Measurements from ENCODE around the gene FKBP9.

FKBP9 gene

GRCh38 chr7:33038639-33039038 lies 81.4 kb downstream of the FKBP9 start:
- H3K4me2 ChIP-seq (ENCODE audit: low read length): peak overlapping the region; percentile 93
- H3K4me3 ChIP-seq (ENCODE audit: low read length): no peak overlapping the region
- peaks cover 29% of the 10 kb centered on the region for H3K4me1 ChIP-seq (ENCODE audit: control insufficient read depth, insufficient read depth, low read length)
- H3K27me3 ChIP-seq (ENCODE audit: control insufficient read depth, insufficient read depth, low read length): no peaks in the 10 kb centered on the region
- no peaks in the 10 kb centered on the region for H3K9me3 ChIP-seq (replicated peaks; ENCODE audit: low read length)
- H3K9ac ChIP-seq (ENCODE audit: low read depth, low read length): peak overlapping the region; percentile 70
- no peaks in the 10 kb centered on the region for H3K36me3 ChIP-seq (ENCODE audit: insufficient read depth, low read length)

DNA sequence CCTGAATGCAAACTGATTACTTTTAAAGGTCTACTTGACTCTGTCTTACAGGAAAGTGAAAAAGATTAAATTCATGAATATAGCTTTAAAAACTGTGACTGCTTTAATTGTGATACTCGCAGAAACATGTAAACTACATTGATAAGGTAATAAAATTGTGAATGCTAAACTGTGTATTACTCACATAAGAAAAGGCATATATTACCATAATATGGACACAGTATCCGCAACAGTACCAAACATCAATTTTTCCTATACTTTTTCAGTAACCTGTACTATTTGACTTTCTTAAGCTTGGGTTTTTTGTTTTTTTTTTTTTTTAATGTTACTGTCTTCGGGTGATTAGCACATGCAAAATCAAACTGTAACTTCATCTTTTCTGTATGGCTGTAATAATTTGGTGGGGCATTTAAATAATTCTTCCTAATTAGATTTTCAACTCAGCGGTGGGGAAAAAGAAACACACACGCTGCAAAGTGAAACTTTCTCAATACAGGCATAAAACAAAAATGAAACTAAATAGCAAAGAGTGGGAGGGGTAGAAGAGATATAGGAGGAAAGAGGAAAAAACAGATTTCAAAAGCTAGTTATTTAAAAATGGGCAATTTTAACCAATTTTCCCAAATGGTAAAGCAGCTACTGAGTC lies 82.1 kb downstream of the FKBP9 start:
- H3K4me1 ChIP-seq (ENCODE audit: control insufficient read depth, insufficient read depth, low read length): peaks cover 25% of the 10 kb centered on the region
- H3K36me3 ChIP-seq (ENCODE audit: insufficient read depth, low read length): no peaks in the 10 kb centered on the region
- no peaks in the 10 kb centered on the region for H3K9me3 ChIP-seq (replicated peaks; ENCODE audit: low read length)
- H3K4me3 ChIP-seq (ENCODE audit: low read length): peak overlapping the region; percentile 67
- H3K4me2 ChIP-seq (ENCODE audit: low read length): peak overlapping the region; percentile 93
- H3K27me3 ChIP-seq (ENCODE audit: control insufficient read depth, insufficient read depth, low read length): no peaks in the 10 kb centered on the region
- H3K9ac ChIP-seq (ENCODE audit: low read depth, low read length): peak overlapping the region; percentile 70

DNA sequence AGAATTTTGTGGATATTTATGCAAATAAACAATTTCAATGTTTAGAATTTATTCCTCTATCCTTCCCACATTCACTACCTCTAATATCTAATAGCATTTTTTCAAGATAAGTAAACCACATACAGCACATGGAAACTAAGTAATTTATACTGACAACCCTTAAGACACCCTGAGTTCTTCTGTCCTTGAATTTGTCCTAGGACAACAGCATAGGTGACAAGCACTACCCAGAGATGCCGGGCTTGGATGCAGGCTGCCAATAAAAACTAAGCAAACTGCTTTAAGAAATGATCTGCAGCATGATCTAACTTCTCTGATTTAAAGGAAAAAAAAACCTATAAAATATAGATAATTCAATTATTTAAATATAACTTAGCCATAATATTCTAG lies 82.7 kb downstream of the FKBP9 start:
- Histone ChIP-seq H3K27me3 (ENCODE audit: control insufficient read depth, insufficient read depth, low read length) (no peaks in the 10 kb centered on the region), H3K36me3 (ENCODE audit: insufficient read depth, low read length) (no peaks in the 10 kb centered on the region), H3K4me2 (ENCODE audit: low read length) (peak overlapping the region; percentile 93), H3K4me3 (ENCODE audit: low read length) (peak overlapping the region; percentile 67), H3K9ac (ENCODE audit: low read depth, low read length) (peak overlapping the region; percentile 70), H3K9me3 (replicated peaks; ENCODE audit: low read length) (no peaks in the 10 kb centered on the region), H3K4me1 (ENCODE audit: control insufficient read depth, insufficient read depth, low read length) (peaks cover 20% of the 10 kb centered on the region)

DNA sequence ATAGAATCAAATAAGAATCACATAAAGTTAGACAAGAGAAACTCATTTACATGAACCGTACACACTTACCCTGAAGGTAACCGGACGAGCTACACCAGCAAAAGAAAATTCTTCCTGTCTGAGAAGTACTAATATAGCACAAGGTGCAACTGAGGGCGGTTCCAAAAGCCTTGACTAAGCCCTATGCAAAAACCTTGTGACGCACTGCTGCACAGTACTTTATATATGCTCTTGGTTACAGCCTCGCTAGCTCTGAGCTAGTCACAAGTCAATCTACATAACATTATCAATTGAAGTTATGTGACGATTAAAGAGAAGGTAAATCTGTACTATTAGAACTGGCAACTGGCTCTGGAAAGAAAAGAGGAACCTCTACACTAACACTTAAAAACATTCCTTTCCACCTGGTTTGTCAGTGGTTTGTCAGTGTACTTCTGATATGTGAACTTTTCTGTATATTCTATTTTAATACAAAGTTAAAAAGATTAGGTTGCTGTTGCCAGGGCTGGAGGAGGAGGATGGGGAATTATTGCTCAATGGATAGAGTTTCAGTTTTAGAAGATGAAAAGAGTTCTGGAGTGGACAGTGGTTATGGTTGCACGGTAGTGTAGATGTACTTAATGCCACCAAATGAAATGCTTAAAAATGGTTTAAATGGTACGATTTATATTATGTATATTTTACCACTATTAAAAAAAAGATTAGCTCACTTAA lies 83.7 kb downstream of the FKBP9 start:
- peaks cover 18% of the 10 kb centered on the region for H3K4me1 ChIP-seq (ENCODE audit: control insufficient read depth, insufficient read depth, low read length)
- H3K4me3 ChIP-seq (ENCODE audit: low read length): no peak overlapping the region
- H3K4me2 ChIP-seq (ENCODE audit: low read length): peak overlapping the region; percentile 3
- H3K36me3 ChIP-seq (ENCODE audit: insufficient read depth, low read length): no peaks in the 10 kb centered on the region
- no peak overlapping the region for H3K9ac ChIP-seq (ENCODE audit: low read depth, low read length)
- no peaks in the 10 kb centered on the region for H3K9me3 ChIP-seq (replicated peaks; ENCODE audit: low read length)
- H3K27me3 ChIP-seq (ENCODE audit: control insufficient read depth, insufficient read depth, low read length): no peaks in the 10 kb centered on the region

DNA sequence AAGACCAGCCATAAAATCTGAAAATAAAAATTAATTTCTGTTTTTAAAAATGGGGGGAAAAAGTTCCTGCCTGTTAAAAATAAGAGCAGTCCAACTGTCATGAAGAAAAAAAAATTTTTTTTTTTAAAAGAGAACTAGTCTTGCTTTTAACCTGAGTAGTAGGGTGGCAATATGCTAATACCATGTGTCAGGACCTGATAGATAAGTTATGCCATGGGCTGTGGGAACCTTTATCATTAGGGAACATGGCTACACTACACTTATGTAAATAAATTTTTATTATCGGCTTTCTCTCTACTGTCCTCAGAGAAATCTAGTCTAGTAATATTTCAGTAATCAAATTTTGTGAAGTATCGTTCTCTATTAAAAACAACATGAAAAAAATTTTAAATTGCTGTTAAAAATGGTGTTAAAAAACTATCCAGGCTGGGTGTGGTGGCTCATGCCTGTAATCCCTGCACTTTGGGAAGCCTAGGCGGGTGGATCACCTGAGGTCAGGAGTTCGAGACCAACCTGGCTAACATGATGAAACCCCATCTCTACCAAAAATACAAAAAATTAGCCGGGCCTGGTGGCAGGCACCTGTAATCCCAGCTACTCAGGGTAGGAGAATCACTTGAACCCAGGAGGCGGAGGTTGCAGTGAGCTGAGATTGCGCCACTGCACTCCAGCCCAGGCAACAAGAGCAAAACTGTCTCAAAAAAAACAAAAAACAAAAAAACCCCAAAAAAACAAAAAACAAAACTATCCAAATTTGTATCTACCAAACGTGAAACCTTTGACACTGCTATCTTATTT lies 84.6 kb downstream of the FKBP9 start:
- Histone ChIP-seq H3K9me3 (replicated peaks; ENCODE audit: low read length) (no peaks in the 10 kb centered on the region), H3K4me3 (ENCODE audit: low read length) (no peak overlapping the region), H3K4me1 (ENCODE audit: control insufficient read depth, insufficient read depth, low read length) (peaks cover 18% of the 10 kb centered on the region), H3K36me3 (ENCODE audit: insufficient read depth, low read length) (no peaks in the 10 kb centered on the region), H3K27me3 (ENCODE audit: control insufficient read depth, insufficient read depth, low read length) (no peaks in the 10 kb centered on the region), H3K4me2 (ENCODE audit: low read length) (no peak overlapping the region), H3K9ac (ENCODE audit: low read depth, low read length) (no peak overlapping the region)

DNA sequence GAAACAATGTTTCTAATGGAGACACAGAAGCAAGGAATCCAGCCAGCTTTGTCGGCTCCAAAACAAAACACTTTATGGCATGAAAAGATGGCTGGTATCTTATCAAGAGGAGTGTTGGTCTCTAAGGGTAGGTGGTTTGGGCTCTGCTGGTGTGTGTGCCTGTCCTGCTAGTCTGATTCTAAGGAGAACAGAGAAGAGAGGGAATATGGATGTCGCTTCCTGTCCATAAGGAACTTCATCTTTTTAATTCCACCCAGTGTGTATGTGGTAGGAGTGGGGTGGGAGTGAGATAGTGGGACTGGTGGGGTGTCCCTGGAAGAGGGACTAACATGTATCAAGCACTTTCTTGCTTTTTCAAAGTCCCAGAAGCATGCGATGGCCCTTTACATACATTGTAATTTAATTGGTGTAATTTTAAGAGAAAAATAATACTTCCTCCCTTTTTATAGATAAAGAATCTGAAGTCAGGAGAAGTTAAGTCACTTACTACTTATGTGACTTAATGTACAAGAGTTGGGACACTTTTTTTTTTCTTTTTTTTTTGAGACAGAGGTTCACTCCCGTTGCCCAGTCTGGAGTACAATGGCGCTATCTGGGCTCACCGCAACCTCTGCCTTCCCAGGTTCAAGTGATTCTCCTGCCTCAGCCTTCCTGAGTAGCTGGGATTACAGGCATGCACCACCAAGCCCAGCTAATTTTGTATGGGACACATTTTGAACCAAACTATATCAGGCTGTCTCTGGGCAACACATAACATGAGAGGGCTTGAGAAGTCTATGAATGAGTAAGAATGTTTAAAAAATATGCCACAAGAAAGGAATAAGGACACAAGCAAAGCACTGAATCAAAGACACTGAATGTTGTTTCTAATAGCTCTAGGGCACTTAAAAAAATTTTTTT lies 86.5 kb downstream of the FKBP9 start:
- Histone ChIP-seq H3K9ac (ENCODE audit: low read depth, low read length) (no peak overlapping the region), H3K36me3 (ENCODE audit: insufficient read depth, low read length) (no peaks in the 10 kb centered on the region), H3K27me3 (ENCODE audit: control insufficient read depth, insufficient read depth, low read length) (no peaks in the 10 kb centered on the region), H3K4me1 (ENCODE audit: control insufficient read depth, insufficient read depth, low read length) (peaks cover 18% of the 10 kb centered on the region), H3K9me3 (replicated peaks; ENCODE audit: low read length) (no peaks in the 10 kb centered on the region), H3K4me3 (ENCODE audit: low read length) (no peak overlapping the region), H3K4me2 (ENCODE audit: low read length) (no peak overlapping the region)

GRCh38 chr7:33044401-33044718 lies 87.1 kb downstream of the FKBP9 start:
- H3K9me3 ChIP-seq (replicated peaks; ENCODE audit: low read length): no peaks in the 10 kb centered on the region
- H3K4me3 ChIP-seq (ENCODE audit: low read length): no peak overlapping the region
- H3K4me1 ChIP-seq (ENCODE audit: control insufficient read depth, insufficient read depth, low read length): peaks cover 12% of the 10 kb centered on the region
- H3K9ac ChIP-seq (ENCODE audit: low read depth, low read length): no peak overlapping the region
- no peaks in the 10 kb centered on the region for H3K36me3 ChIP-seq (ENCODE audit: insufficient read depth, low read length)
- no peak overlapping the region for H3K4me2 ChIP-seq (ENCODE audit: low read length)
- H3K27me3 ChIP-seq (ENCODE audit: control insufficient read depth, insufficient read depth, low read length): no peaks in the 10 kb centered on the region

- Histone ChIP-seq H3K27me3 (ENCODE audit: control insufficient read depth, insufficient read depth, low read length) (no peaks in the 10 kb centered on the region), H3K4me1 (ENCODE audit: control insufficient read depth, insufficient read depth, low read length) (peaks cover 9% of the 10 kb centered on the region), H3K9ac (ENCODE audit: low read depth, low read length) (no peak overlapping the region), H3K4me2 (ENCODE audit: low read length) (no peak overlapping the region), H3K9me3 (replicated peaks; ENCODE audit: low read length) (no peaks in the 10 kb centered on the region), H3K4me3 (ENCODE audit: low read length) (no peak overlapping the region), H3K36me3 (ENCODE audit: insufficient read depth, low read length) (no peaks in the 10 kb centered on the region)
These were observed 87.7 kb downstream of the FKBP9 start for GRCh38 chr7:33044986-33045385.

DNA sequence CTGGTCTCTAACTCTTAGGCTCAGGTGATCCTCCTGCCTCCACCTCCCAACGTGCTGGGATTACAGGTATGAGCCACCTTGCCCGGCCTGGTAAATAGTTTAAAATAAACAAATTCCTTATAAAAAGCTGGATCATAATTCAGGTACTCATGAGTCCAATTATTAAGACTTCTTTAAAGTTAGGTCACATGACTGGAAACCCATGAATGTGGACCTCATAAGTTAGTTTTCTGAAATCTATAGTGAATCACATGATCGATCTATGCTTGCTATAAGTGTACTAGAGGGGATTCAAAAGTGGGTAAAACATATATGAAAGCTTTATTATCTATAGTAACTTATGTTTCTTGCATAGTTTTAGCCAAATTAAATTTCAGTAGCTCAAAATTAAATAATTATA lies 91.0 kb downstream of the FKBP9 start:
- H3K4me1 ChIP-seq (ENCODE audit: control insufficient read depth, insufficient read depth, low read length): no peaks in the 10 kb centered on the region
- no peak overlapping the region for H3K4me3 ChIP-seq (ENCODE audit: low read length)
- H3K9ac ChIP-seq (ENCODE audit: low read depth, low read length): no peak overlapping the region

GRCh38 chr7:33048704-33049103 lies 91.5 kb downstream of the FKBP9 start:
- Histone ChIP-seq H3K4me1 (ENCODE audit: control insufficient read depth, insufficient read depth, low read length) (peaks cover 2% of the 10 kb centered on the region), H3K4me3 (ENCODE audit: low read length) (no peak overlapping the region), H3K9me3 (replicated peaks; ENCODE audit: low read length) (no peaks in the 10 kb centered on the region), H3K4me2 (ENCODE audit: low read length) (no peak overlapping the region), H3K36me3 (ENCODE audit: insufficient read depth, low read length) (no peaks in the 10 kb centered on the region), H3K27me3 (ENCODE audit: control insufficient read depth, insufficient read depth, low read length) (no peaks in the 10 kb centered on the region), H3K9ac (ENCODE audit: low read depth, low read length) (no peak overlapping the region)

More for the DNA sequence above, 91.0 kb downstream of the FKBP9 start:
- H3K4me2 ChIP-seq (ENCODE audit: low read length): no peak overlapping the region
- no peaks in the 10 kb centered on the region for H3K9me3 ChIP-seq (replicated peaks; ENCODE audit: low read length)
- no peaks in the 10 kb centered on the region for H3K36me3 ChIP-seq (ENCODE audit: insufficient read depth, low read length)
- H3K27me3 ChIP-seq (ENCODE audit: control insufficient read depth, insufficient read depth, low read length): no peaks in the 10 kb centered on the region

Measured in skeletal muscle satellite cell (primary cell).